GM23338 (cell line): ENCODE results near the gene VENTX. TPM values are rescaled to one million over a fixed set of nuclear protein-coding genes. Genes with fewer than 3 reads are reported as not detected.

Experiments used
- ATAC-seq: fragments of 200-7000 bp; cut with Tn5 transposase; 3 replicates; pipeline ENCODE4 v1.9.1; 2020
- DNase-seq: peaks from one replicate; pipeline ENCODE4 v3.0.0-alpha.2; 2015; ENCODE audit warnings: low spot score
- H2AFZ ChIP-seq: fragments of 200-600 bp; sonication (generic); 2 replicates; pipeline ENCODE4 v1.8.0; 2016; ENCODE audit warnings: antibody characterized with exemption, mild to moderate bottlenecking, moderate library complexity
- H3F3A ChIP-seq: fragments of 200-600 bp; sonication (generic); replicated peaks from 2 replicates; pipeline ENCODE4 v1.8.0; 2017; ENCODE audit warnings: antibody characterized with exemption, mixed run types, low read depth
- H3K27ac ChIP-seq: fragments of 200-600 bp; sonication (generic); 2 replicates; pipeline ENCODE4 v1.6.1; 2016; ENCODE audit warnings: low read depth
- H3K27me3 ChIP-seq: fragments of 200-600 bp; sonication (generic); 2 replicates; pipeline ENCODE4 v1.8.0; 2016; ENCODE audit warnings: mild to moderate bottlenecking, mixed run types, moderate library complexity; ENCODE audit not compliant: insufficient read depth
- H3K36me3 ChIP-seq: fragments of 200-600 bp; sonication (generic); 2 replicates; pipeline ENCODE4 v1.8.0; 2016; ENCODE audit warnings: mild to moderate bottlenecking; ENCODE audit not compliant: insufficient read depth
- H3K4me1 ChIP-seq: fragments of 200-600 bp; sonication (generic); 2 replicates; pipeline ENCODE4 v1.8.0; 2016; ENCODE audit warnings: mild to moderate bottlenecking, moderate library complexity; ENCODE audit not compliant: insufficient read depth
- H3K4me2 ChIP-seq: fragments of 200-600 bp; sonication (generic); 2 replicates; pipeline ENCODE4 v1.7.1; 2017; ENCODE audit warnings: mixed run types
- H3K4me3 ChIP-seq: fragments of 200-600 bp; sonication (generic); 2 replicates; pipeline ENCODE4 v1.6.1; 2016; ENCODE audit warnings: mixed run types
- H3K79me2 ChIP-seq: fragments of 200-600 bp; sonication (generic); replicated peaks from 2 replicates; pipeline ENCODE4 v1.8.0; 2017; ENCODE audit warnings: mild to moderate bottlenecking; ENCODE audit not compliant: insufficient read depth
- H3K9me2 ChIP-seq: fragments of 200-600 bp; sonication (generic); 2 replicates; pipeline ENCODE4 v1.8.0; 2017; ENCODE audit not compliant: insufficient read depth
- H4K20me1 ChIP-seq: fragments of 200-600 bp; sonication (generic); replicated peaks from 2 replicates; pipeline ENCODE4 v1.8.0; 2017; ENCODE audit warnings: mild to moderate bottlenecking; ENCODE audit not compliant: insufficient read depth
- H3K27ac Mint-ChIP-seq: 2 replicates; pipeline ENCODE4 v1.8.0; 2020; ENCODE audit warnings: inconsistent platforms, mild to moderate bottlenecking, moderate library complexity, mixed read lengths
- H3K27me3 Mint-ChIP-seq: 3 replicates; pipeline ENCODE4 v1.8.0; 2022; ENCODE audit warnings: low read depth, mild to moderate bottlenecking, moderate library complexity, mixed read lengths, inconsistent platforms; ENCODE audit not compliant: insufficient read depth, poor library complexity
- H3K36me3 Mint-ChIP-seq: 3 replicates; pipeline ENCODE4 v1.8.0; 2021; ENCODE audit warnings: low read depth, mild to moderate bottlenecking, inconsistent platforms, moderate library complexity, mixed read lengths
- H3K4me1 Mint-ChIP-seq: 3 replicates; pipeline ENCODE4 v1.8.0; 2020; ENCODE audit warnings: mild to moderate bottlenecking, inconsistent platforms, mixed read lengths
- H3K4me3 Mint-ChIP-seq: 3 replicates; pipeline ENCODE4 v1.8.0; 2021; ENCODE audit warnings: moderate library complexity, mild to moderate bottlenecking, inconsistent platforms, mixed read lengths
- H3K9me3 Mint-ChIP-seq: 3 replicates; pipeline ENCODE4 v1.8.0; 2020; ENCODE audit warnings: moderate library complexity, mild to moderate bottlenecking, inconsistent platforms, mixed read lengths
- CREB1 ChIP-seq: fragments of 250-450 bp; sonication (Bioruptor Pico); IDR thresholded peaks from 2 replicates; pipeline ENCODE4 v1.5.0; 2020; ENCODE audit warnings: low read depth, mild to moderate bottlenecking, moderate library complexity
- CTCF ChIP-seq, 2 experiments: fragments of 200-600 bp in 1 of 2; sonication (generic) in 1 of 2; conservative IDR thresholded peaks; 2 replicates each; pipeline versions ENCODE4 v1.5.1 to v1.6.1; 2016 to 2017; ENCODE audit warnings: antibody characterized with exemption in 2 of 2, low read depth in 2 of 2, mild to moderate bottlenecking in 2 of 2, moderate library complexity in 1 of 2
- ETS1 ChIP-seq: IDR thresholded peaks from 2 replicates; pipeline ENCODE4 v1.6.1; 2016; ENCODE audit warnings: antibody characterized with exemption
- EZH2 ChIP-seq: fragments of 200-600 bp; sonication (generic); IDR thresholded peaks from one replicate; pipeline ENCODE4 v1.8.0; 2017; ENCODE audit warnings: antibody characterized with exemption, mild to moderate bottlenecking, low read depth; ENCODE audit not compliant: unreplicated experiment
- EZH2phosphoT487 ChIP-seq: fragments of 200-600 bp; sonication (generic); IDR thresholded peaks from one replicate; pipeline ENCODE4 v1.8.1; 2018; ENCODE audit warnings: antibody characterized with exemption; ENCODE audit not compliant: unreplicated experiment
- JUNB ChIP-seq: IDR thresholded peaks from one replicate; pipeline ENCODE4 v1.6.1; 2016; ENCODE audit warnings: antibody characterized with exemption; ENCODE audit not compliant: unreplicated experiment
- NANOG ChIP-seq: IDR thresholded peaks from 2 replicates; pipeline ENCODE4 v1.6.1; 2016; ENCODE audit warnings: antibody characterized with exemption, borderline replicate concordance
- POLR2AphosphoS5 ChIP-seq: IDR thresholded peaks from 2 replicates; pipeline ENCODE4 v1.6.1; 2016; ENCODE audit warnings: antibody characterized with exemption, low read depth
- REST ChIP-seq: IDR thresholded peaks from one replicate; pipeline ENCODE4 v1.6.1; 2018; ENCODE audit warnings: antibody characterized with exemption; ENCODE audit not compliant: unreplicated experiment
- STAT1 ChIP-seq: IDR thresholded peaks from one replicate; pipeline ENCODE4 v1.6.1; 2016; ENCODE audit warnings: antibody characterized with exemption; ENCODE audit not compliant: unreplicated experiment
- ZNF114 ChIP-seq: fragments of 250-450 bp; sonication (Bioruptor Pico); IDR thresholded peaks from 2 replicates; pipeline ENCODE4 v1.5.0; 2020; ENCODE audit warnings: mild to moderate bottlenecking, moderate library complexity
- ZNF331 ChIP-seq: fragments of 250-450 bp; sonication (Bioruptor Pico); IDR thresholded peaks from 2 replicates; pipeline ENCODE4 v1.5.0; 2020; ENCODE audit warnings: low read depth, mild to moderate bottlenecking, moderate library complexity
- ZNF462 ChIP-seq: fragments of 250-450 bp; sonication (Bioruptor Pico); IDR thresholded peaks from 2 replicates; pipeline ENCODE4 v1.5.0; 2020; ENCODE audit warnings: mild to moderate bottlenecking, moderate library complexity
- polyA plus RNA-seq: library from polyadenylated mRNA; unstranded; fragments of >200 nt; fragmentation: Nextera tagmentation; extraction: Ambion mirVana; gene quantifications from 2 replicates; pipeline ENCODE4 v1.2.1, GENCODE V29; 2016
- total RNA-seq: library from RNA; depleted of rRNA; stranded (reverse); fragments of >200 nt; shearing (Covaris generic); gene quantifications from 2 replicates; pipeline ENCODE4 v1.2.3, GENCODE V29; 2014

Gene VENTX
- total and polyA plus RNA-seq, 2 experiments from 2014 or later: 4.8 to 8.1 TPM

GRCh38 chr10:133264461-133264860 is 26.8 kb downstream of the VENTX start:
- H3K27ac Mint-ChIP-seq: no peak overlapping the region
- DNase-seq (no peak), ATAC-seq (no peak)
- Histone ChIP-seq H3K27ac (no peak overlapping the region), H3K4me2 (no peak overlapping the region), H3K36me3 (no peaks in the 10 kb centered on the region), H2AFZ (no peak overlapping the region), H4K20me1 (no peaks in the 10 kb centered on the region), H3K4me3 (no peak overlapping the region), H3F3A (no peaks in the 10 kb centered on the region), H3K9me2 (no peaks in the 10 kb centered on the region), H3K79me2 (no peaks in the 10 kb centered on the region), H3K27me3 (peaks cover 8% of the 10 kb centered on the region), H3K4me1 (peaks cover 8% of the 10 kb centered on the region)
- H3K27me3 Mint-ChIP-seq: peaks cover 18% of the 10 kb centered on the region
- peaks cover 3% of the 10 kb centered on the region; the same call in 1 of the 3 replicates for H3K36me3 Mint-ChIP-seq
- H3K4me1 Mint-ChIP-seq: no peaks in the 10 kb centered on the region; the same call in 1 of the 3 replicates
- no peaks in the 10 kb centered on the region for H3K9me3 Mint-ChIP-seq
- no peak for TF ChIP-seq NANOG
- no peak for TF ChIP-seq STAT1
- no peak for TF ChIP-seq CTCF (conservative IDR thresholded peaks at IDR 0.05; ENCODE audit: low read depth in 2 of 2)
- no peak for TF ChIP-seq ZNF114 (CRISPR knock-in tag)
- no peak for TF ChIP-seq REST
- TF ChIP-seq ETS1: no peak
- no peak for TF ChIP-seq POLR2AphosphoS5
- TF ChIP-seq CREB1 (CRISPR knock-in tag): no peak
- TF ChIP-seq ZNF462: no peak
- no peak for TF ChIP-seq JUNB
- no peak for TF ChIP-seq ZNF331 (CRISPR knock-in tag)
- no peak for TF ChIP-seq EZH2phosphoT487
- TF ChIP-seq EZH2: no peak
- no peak overlapping the region for H3K4me3 Mint-ChIP-seq
